Endothelial cell of umbilical vein (primary cell): Measurements from ENCODE around the gene GADL1.

ENCODE experiments used
- EZH2 ChIP-seq: IDR thresholded peaks from 2 replicates; pipeline ENCODE4 v1.6.1; 2012; ENCODE audit warnings: borderline replicate concordance, low read depth, mild to moderate bottlenecking, moderate library complexity, low read length, inconsistent platforms; ENCODE audit not compliant: severe bottlenecking
- FOS ChIP-seq: IDR thresholded peaks from 2 replicates; pipeline ENCODE4 v1.6.1; 2011; ENCODE audit warnings: mild to moderate bottlenecking, low read length, moderate library complexity, borderline replicate concordance; ENCODE audit not compliant: insufficient read depth
- JUN ChIP-seq: IDR thresholded peaks from 2 replicates; pipeline ENCODE4 v1.6.1; 2011; ENCODE audit warnings: borderline replicate concordance, low read depth; ENCODE audit not compliant: insufficient read length, insufficient read depth
- MYC ChIP-seq: IDR thresholded peaks from one replicate; pipeline ENCODE4 v1.6.1; 2011; ENCODE audit warnings: mild to moderate bottlenecking, low read depth, low read length
- POLR2A ChIP-seq: IDR thresholded peaks from 2 replicates; pipeline ENCODE4 v1.6.1; 2012; ENCODE audit warnings: low read depth, mild to moderate bottlenecking, control low read depth, low read length
- POLR2AphosphoS5 ChIP-seq: IDR thresholded peaks from 2 replicates; pipeline ENCODE4 v1.6.1; 2012; ENCODE audit warnings: low read depth, mild to moderate bottlenecking, control low read depth, low read length, moderate library complexity; ENCODE audit not compliant: insufficient read depth
- TF ChIP-seq, protein P1 (sequence below), 2 donors: IDR thresholded peaks; 1 replicate in 1 of 2; 2 replicates in 1 of 2; pipeline ENCODE4 v1.5.1; 2011; ENCODE audit warnings: low read length in 2 of 2, mild to moderate bottlenecking in 2 of 2, moderate library complexity in 2 of 2, control low read depth in 1 of 2, inconsistent platforms in 1 of 2, low read depth in 1 of 2; ENCODE audit not compliant: insufficient read depth in 1 of 2; ENCODE audit errors: extremely low read depth in 1 of 2
- TF ChIP-seq, protein P2 (sequence below): IDR thresholded peaks from 2 replicates; pipeline ENCODE4 v1.6.1; 2011; ENCODE audit not compliant: insufficient read depth, insufficient read length

DNA sequence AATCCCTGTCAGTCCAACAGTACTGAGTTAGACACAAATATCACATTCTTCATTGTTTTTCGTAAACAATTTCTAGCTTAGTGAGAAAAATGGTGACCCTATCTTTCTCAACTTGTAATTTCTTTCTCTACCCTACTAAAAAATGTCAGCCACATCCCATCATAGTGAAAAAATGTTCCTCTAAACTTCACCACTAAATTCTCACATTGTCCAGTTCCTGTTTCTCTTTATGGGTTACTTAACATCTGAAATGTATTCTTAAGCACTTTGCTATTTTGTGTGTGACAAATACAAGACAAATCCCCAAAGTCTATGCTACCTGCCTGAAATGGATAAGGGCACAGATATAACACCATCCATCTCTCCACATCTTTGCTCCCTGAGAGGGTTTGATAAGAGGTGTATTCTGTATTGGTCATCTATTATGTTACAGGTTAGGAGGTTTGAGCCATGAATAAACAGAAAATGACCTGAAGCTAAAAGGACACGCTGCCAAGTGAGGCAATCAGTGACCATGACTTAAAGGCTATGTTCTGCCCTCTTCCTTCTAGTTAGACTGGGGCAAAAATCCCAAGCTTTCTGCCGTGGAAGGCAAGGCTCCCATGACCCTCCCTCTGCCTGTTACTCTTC is 118.2 kb downstream of the GADL1 start:
- no peak for TF ChIP-seq POLR2AphosphoS5
- TF ChIP-seq, protein P1, sequence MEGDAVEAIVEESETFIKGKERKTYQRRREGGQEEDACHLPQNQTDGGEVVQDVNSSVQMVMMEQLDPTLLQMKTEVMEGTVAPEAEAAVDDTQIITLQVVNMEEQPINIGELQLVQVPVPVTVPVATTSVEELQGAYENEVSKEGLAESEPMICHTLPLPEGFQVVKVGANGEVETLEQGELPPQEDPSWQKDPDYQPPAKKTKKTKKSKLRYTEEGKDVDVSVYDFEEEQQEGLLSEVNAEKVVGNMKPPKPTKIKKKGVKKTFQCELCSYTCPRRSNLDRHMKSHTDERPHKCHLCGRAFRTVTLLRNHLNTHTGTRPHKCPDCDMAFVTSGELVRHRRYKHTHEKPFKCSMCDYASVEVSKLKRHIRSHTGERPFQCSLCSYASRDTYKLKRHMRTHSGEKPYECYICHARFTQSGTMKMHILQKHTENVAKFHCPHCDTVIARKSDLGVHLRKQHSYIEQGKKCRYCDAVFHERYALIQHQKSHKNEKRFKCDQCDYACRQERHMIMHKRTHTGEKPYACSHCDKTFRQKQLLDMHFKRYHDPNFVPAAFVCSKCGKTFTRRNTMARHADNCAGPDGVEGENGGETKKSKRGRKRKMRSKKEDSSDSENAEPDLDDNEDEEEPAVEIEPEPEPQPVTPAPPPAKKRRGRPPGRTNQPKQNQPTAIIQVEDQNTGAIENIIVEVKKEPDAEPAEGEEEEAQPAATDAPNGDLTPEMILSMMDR (IDR thresholded peaks at IDR 0.05; ENCODE audit: extremely low read depth in 1 of 2, insufficient read depth in 1 of 2, low read depth in 1 of 2, low read length in 2 of 2): no peak
- TF ChIP-seq, protein P2, sequence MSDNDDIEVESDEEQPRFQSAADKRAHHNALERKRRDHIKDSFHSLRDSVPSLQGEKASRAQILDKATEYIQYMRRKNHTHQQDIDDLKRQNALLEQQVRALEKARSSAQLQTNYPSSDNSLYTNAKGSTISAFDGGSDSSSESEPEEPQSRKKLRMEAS: no peak
- TF ChIP-seq POLR2A: no peak
- no peak for TF ChIP-seq EZH2
- TF ChIP-seq MYC: no peak
- TF ChIP-seq FOS: no peak
- no peak for TF ChIP-seq JUN
